ENCODE data around the gene LTC4S. TPM values are rescaled to one million over a fixed set of nuclear protein-coding genes. Genes with fewer than 3 reads are reported as not detected.
A peak's percentile ranks its signal among the peaks of the same experiment; 100 is the strongest.

The LTC4S gene
- total RNA-seq, 1 donor from 2014 or later, result 22.6 TPM

DNA sequence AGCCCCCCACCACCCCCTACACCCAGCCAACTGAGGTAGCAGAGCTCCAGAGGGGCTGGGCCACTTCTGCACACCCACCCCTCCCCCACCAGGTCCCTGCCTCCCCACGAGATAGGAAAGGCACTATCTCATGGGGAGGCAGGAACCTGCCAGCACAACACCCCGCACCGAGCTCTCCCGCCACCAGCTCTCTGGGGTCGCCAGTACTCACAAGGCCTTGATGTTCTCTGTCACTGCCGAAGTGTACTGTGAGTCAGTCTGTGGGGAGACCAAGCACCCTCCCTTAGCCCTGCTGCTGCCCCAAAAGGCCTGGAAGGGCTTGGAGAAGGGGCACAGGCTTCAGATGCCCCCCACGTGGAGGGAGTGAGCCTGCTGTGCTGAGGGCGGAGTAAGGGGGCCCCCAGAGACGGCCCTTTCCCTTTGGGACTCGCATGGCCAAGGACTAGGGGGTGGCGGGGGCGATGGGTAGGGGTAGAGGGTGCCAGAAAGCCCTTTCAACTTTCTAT is 7.0 kb downstream of the LTC4S start:
- Histone ChIP-seq H3K9me3 (no peaks in the 10 kb centered on the region), H3K4me3 (no peak overlapping the region), H3K36me3 (peaks cover 45% of the 10 kb centered on the region), H3K4me1 (peaks cover 34% of the 10 kb centered on the region), H3K27ac (no peak overlapping the region), H3K27me3 (no peaks in the 10 kb centered on the region)
- intact Hi-C loops (cut with DNase I), result no loop called here
- TF ChIP-seq, protein P1, sequence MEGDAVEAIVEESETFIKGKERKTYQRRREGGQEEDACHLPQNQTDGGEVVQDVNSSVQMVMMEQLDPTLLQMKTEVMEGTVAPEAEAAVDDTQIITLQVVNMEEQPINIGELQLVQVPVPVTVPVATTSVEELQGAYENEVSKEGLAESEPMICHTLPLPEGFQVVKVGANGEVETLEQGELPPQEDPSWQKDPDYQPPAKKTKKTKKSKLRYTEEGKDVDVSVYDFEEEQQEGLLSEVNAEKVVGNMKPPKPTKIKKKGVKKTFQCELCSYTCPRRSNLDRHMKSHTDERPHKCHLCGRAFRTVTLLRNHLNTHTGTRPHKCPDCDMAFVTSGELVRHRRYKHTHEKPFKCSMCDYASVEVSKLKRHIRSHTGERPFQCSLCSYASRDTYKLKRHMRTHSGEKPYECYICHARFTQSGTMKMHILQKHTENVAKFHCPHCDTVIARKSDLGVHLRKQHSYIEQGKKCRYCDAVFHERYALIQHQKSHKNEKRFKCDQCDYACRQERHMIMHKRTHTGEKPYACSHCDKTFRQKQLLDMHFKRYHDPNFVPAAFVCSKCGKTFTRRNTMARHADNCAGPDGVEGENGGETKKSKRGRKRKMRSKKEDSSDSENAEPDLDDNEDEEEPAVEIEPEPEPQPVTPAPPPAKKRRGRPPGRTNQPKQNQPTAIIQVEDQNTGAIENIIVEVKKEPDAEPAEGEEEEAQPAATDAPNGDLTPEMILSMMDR (IDR thresholded peaks at IDR 0.05), result no peak
- DNase-seq, result no peak
- ATAC-seq, result no peak

DNA sequence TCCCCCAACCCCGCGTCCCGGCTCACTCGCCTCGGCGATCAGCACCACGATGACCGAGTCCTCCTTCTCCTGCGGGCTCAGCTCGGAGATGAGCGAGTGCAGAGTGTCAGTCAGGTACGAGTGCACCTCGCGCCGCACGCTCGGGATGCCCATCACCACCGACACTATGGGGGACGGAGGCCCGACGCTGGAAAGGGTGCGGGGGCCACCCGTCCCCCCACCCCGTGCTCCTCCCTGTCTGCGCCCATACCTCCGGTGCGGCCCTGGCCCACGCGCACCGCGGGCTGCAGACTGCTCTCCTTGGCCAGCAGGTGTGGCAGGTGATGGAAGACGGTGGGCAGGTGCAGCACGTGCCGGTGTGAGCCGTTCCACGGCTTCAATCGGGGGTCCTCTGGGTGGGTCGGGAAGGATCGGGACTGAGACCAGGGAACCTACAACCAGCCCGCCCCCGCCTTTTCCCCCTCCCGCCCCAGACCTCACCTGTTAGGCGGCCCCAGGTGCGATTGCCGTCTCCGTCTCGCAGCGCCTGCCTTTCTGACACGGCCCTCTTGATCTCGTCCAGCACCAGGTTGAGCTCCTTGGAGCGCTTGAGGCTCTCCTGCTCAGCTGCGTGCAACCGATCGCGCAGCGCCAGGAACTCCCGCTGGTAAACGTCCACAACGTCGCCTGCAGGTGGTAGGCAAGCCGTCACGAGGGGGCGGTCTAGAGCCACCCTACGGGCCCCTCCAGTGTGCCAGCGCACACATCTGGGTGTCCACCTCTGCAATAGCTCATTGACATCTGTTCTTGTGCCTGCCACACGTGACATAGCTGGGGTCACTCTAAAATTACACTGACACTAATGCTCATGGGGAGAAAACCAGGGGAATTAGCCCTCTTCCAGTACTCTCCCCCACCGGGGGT is 7.8 kb downstream of the LTC4S start:
- Histone ChIP-seq H3K27ac (no peak overlapping the region), H3K27me3 (no peaks in the 10 kb centered on the region), H3K4me3 (no peak overlapping the region), H3K9me3 (no peaks in the 10 kb centered on the region), H3K36me3 (peaks cover 45% of the 10 kb centered on the region), H3K4me1 (peaks cover 33% of the 10 kb centered on the region)
- TF ChIP-seq, protein P1 (IDR thresholded peaks at IDR 0.05), result peak; percentile 68
- peak; percentile 53 for ATAC-seq
- intact Hi-C loops (cut with DNase I), result no loop called here
- peak; percentile 91 for DNase-seq

DNA sequence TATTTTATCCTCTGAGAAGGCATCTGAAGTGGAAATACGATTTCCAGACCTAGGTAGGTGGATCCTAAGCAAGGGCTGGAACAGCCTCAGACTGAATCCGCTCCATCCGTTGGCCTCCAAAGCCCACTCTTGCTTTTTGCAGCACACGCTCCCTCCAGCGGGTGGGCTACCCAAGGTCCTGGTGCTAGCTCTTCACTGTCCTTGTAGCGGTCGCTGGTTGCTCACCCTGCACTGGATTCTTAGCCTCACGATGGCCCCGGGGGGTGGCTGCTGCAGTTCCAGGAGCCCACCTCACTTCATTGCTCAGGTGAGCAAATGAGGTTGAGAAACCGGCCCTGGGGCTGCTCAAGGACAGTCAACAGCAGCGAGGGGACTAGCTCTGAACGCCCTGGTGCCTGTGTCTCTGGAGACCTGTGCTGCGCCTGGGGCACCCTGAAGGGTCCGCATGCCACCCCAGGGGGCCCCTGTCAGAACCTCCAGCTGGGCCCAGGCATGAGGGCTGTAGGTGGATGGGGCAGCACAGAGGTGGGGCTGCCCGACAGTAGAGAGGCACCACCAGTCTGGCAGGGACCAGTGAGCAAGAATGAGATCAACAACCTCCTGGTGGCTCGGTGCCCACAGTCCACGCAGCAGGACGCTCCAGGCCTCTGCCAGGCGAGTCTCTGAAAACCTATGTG is 8.6 kb downstream of the LTC4S start:
- TF ChIP-seq, protein P1 (IDR thresholded peaks at IDR 0.05), result no peak
- H3K9me3 ChIP-seq, result no peaks in the 10 kb centered on the region
- intact Hi-C loops (cut with DNase I), result no loop called here
- no peak overlapping the region for H3K27ac ChIP-seq
- peaks cover 40% of the 10 kb centered on the region for H3K36me3 ChIP-seq
- no peaks in the 10 kb centered on the region for H3K27me3 ChIP-seq
- ATAC-seq (no peak), DNase-seq (no peak)
- no peak overlapping the region for H3K4me3 ChIP-seq
- H3K4me1 ChIP-seq, result peaks cover 27% of the 10 kb centered on the region

DNA sequence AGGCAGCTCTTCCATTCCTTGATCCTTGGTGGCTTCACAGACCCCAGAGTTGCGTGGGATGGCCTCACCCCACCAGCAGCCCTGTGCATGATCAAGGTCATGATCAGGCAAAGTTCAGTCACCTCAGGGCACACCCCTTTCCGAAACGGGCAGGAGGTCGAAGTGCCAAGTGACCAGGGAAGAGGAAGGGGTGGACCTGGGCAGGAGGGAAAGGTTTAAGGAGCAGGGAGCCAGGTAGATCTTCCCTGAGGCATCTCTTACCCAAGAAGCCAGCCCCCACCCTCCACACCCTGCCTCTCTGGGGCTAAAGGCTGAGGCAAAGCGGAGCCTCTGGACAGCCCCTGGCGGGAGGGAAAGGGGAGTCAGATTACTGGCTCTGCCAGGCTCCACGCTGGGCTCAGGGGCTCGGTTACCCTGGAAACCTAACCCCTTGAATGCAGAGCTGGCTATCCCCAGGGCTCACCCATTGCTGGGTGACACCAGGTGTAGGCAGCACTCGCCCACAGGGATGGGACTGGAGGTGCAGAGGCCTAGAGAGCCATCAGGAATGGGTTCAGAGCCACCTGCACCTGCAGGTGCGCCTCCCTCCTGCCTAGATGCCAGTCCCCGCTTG is 9.3 kb downstream of the LTC4S start:
- Histone ChIP-seq H3K4me3 (no peak overlapping the region), H3K36me3 (peaks cover 33% of the 10 kb centered on the region), H3K9me3 (no peaks in the 10 kb centered on the region), H3K27ac (no peak overlapping the region), H3K4me1 (peaks cover 32% of the 10 kb centered on the region), H3K27me3 (no peaks in the 10 kb centered on the region)
- DNase-seq (no peak), ATAC-seq (no peak)
- intact Hi-C loops (cut with DNase I), result no loop called here
- TF ChIP-seq, protein P1 (IDR thresholded peaks at IDR 0.05), result no peak

DNA sequence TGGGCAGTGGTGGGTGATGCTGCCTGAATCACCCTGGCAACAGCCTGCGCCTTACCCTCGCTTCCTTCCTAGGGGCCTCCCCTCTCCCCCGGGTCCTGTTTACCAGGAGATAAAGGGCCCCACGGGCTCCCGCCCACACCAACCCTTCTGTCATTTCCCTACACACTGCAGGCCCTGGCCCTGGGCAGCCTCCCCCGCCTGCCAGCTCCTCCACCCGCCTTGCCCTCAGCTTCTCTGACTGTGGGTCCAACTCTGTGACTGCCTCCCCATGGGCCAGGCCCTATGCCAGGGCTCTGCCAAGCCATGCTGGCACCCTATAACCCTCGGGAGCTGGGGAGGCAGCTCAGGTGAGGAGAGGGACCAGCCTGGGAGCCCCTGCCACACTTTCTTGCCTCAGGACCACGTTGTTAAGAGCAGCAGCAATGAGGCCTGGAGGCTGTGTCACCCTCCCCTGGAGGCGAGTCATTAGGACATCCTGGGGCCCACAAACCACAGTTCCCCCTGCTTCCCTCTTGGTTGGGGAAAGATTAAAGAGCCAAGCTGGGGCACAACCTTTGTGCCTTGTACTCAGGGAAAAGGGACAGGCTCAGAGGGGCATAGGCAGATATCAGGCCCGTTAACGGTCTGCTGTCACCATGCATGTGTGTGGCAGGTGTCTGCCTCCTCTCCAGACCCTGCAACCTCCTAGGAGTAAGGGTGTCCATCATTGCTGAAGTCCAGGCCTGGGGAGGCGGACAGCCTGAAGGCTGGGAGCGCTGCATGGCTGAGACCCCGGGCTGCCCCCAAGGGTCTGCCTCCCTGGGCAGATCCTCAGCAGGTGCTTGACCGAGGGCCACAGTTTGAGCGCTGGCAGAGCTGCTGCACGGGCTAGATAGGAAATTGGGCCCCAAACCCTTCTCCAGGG is 10.1 kb downstream of the LTC4S start:
- peaks cover 32% of the 10 kb centered on the region for H3K4me1 ChIP-seq
- no peaks in the 10 kb centered on the region for H3K27me3 ChIP-seq
- ATAC-seq (peak; percentile 3), DNase-seq (peak; percentile 72)
- no peak overlapping the region for H3K4me3 ChIP-seq
- intact Hi-C loops (cut with DNase I), result no loop called here
- peak overlapping the region; percentile 11 for H3K27ac ChIP-seq
- peaks cover 24% of the 10 kb centered on the region for H3K36me3 ChIP-seq
- TF ChIP-seq, protein P1 (IDR thresholded peaks at IDR 0.05), result no peak
- H3K9me3 ChIP-seq, result no peaks in the 10 kb centered on the region

Measured in upper lobe of right lung (tissue), 1 donor.